Keratinocyte (primary cell): Measurements from ENCODE around the gene RAB35.

Experiments used
- CTCF ChIP-seq, 3 experiments: IDR thresholded peaks in 1 of 3; conservative IDR thresholded peaks in 1 of 3; optimal IDR thresholded peaks in 1 of 3; 2 replicates in 2 of 3; 3 replicates in 1 of 3; pipeline versions ENCODE3 to v1.5.1; 2011; ENCODE audit warnings: low read length in 3 of 3, mild to moderate bottlenecking in 3 of 3, moderate library complexity in 2 of 3, control low read depth in 1 of 3, inconsistent platforms in 1 of 3; ENCODE audit not compliant: insufficient read depth in 2 of 3; ENCODE audit errors: extremely low read depth in 1 of 3
- EZH2 ChIP-seq: IDR thresholded peaks from one replicate; pipeline ENCODE4 v1.6.1; 2012; ENCODE audit warnings: inconsistent platforms, mild to moderate bottlenecking, low read length, moderate library complexity

GRCh38 chr12:120139958-120140357 lies 23.4 kb upstream of the RAB35 start:
- TF ChIP-seq CTCF (optimal IDR thresholded peaks at IDR 0.05 in 1 of 3, IDR thresholded peaks at IDR 0.05 in 1 of 3, conservative IDR thresholded peaks at IDR 0.05 in 1 of 3; ENCODE audit: extremely low read depth in 1 of 3, insufficient read depth in 2 of 3, low read length in 3 of 3) (no peak), EZH2 (no peak)
